GM18861 (cell line): Measurements from ENCODE around the gene IMMP2L.
"Not testable (repeated sequence)": the region's sequence is repeated elsewhere in the genome, so short reads cannot be mapped to it uniquely, and the experiment has no call there.

Experiments used
- ATAC-seq: cut with Tn5 transposase; IDR thresholded peaks from one replicate; pipeline ENCODE4 v1.9.1; 2021; ENCODE audit not compliant: unreplicated experiment

IMMP2L gene

DNA sequence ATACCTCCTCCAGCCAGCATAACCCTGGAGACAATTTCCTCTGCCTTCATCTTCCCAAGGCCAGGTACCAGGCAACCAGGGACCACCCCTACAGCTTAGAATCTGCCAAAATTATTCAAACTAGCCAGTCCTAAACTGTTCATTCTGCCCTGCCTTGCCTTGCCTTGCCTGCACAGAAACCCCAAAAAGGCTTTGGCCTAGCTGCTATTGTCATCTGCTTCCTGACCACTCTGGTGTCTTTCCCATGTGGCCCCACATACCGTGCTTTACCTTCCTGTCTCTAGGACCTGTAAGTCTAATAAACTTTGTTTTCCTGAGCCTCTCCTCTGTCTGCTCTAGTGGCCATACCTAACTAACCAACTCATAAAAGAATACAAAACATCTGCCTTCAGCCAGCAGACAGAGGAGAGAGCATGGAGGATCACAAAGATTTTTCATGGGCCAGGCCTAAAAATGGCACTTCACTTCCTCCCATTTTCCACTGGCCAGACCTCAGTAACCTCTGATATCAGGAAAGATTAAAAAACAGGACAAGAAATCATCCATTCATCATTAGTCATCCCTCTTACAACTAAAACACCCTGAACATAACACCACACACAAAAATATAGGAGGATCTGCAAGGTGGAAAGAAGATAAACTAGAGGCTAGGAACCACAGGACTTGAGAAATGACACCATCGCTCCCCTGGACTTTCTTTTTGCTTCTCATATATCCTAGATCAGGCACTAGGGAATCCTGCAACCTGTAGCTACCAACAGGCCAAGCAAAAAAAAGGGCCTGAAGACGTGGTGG, 51.5 kb downstream of the IMMP2L start:
- ATAC-seq: no peak

- ATAC-seq: no peak
Measured at GRCh38 chr7:111510062-111510461, 52.2 kb downstream of the IMMP2L start.

GRCh38 chr7:111509288-111509687, 53.0 kb downstream of the IMMP2L start:
- ATAC-seq: no peak

- ATAC-seq: peak; percentile 52
Measured at GRCh38 chr7:111508387-111508786, 53.9 kb downstream of the IMMP2L start.

GRCh38 chr7:111505422-111505821, 56.9 kb downstream of the IMMP2L start:
- ATAC-seq: not testable (repeated sequence)

DNA sequence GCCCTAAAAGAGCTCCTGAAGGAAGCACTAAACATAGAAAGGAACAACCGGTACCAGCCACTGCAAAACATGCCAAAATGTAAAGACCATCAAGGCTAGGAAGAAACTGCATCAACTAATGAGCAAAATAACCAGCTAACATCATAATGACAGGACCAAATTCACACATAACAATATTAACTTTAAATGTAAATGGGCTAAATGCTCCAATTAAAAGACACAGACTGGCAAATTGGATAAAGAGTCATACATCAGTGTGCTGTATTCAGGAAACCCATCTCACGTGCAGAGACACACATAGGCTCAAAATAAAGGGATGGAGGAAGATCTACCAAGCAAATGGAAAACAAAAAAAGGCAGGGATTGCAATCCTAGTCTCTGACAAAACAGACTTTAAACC, 60.5 kb downstream of the IMMP2L start:
- not testable (repeated sequence) for ATAC-seq

- ATAC-seq: no peak
Measured at GRCh38 chr7:111499027-111499426, 63.3 kb downstream of the IMMP2L start.

DNA sequence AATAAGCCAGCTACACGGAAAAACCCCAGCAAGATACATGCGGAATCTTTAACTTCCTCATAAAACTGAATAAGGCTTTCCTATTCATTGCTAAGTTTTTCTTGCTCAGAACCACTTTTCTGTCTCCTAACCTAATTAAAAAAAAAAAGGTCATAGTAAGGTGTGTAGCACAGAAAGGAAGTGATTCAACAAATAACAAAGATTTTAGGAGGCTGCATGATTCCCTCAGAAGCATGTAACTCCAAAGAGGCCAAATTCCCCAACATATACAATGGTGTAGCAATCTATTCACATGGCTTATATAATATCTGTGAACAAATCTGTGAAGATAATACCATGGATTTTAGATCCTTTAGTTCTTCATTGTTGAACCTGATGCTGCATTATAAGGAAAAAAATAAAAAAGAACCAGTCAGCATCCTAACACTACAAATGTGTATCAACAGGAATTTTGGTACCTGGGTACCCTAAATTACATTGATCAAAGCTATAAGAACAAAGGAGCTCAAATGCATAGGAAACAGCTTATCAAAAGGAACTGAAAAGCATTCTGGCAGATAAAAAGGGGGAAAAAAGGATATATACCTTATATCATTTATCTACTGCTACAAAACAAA, 63.8 kb downstream of the IMMP2L start:
- ATAC-seq: no peak

- no peak for ATAC-seq
Measured at GRCh38 chr7:111495173-111495810, 67.0 kb downstream of the IMMP2L start.

DNA sequence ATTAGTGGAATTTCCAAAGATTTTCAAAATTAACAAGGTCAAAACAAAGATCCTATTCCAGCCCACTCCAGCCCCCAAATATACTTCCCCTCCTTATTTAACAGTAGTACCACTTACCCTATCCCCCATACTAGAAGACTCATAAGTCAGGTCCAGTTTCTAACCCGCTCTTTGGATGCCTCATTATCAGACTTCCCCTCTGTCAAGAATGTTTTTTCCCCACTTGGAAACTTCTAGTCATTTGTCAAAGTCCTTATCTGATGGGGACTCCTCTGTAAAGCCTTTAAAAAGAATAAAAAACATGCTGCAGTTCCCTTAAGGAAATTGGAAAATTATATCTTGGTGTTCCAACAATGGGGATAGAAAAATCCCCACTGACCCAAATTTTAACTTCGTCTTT, 70.1 kb downstream of the IMMP2L start:
- no peak for ATAC-seq

- ATAC-seq: peak; percentile 78
Measured at GRCh38 chr7:111486472-111487142, 75.7 kb downstream of the IMMP2L start.

- no peak for ATAC-seq
Measured at GRCh38 chr7:111485701-111486380, 76.5 kb downstream of the IMMP2L start.

- no peak for ATAC-seq
Measured at GRCh38 chr7:111483078-111483477, 79.2 kb downstream of the IMMP2L start.

DNA sequence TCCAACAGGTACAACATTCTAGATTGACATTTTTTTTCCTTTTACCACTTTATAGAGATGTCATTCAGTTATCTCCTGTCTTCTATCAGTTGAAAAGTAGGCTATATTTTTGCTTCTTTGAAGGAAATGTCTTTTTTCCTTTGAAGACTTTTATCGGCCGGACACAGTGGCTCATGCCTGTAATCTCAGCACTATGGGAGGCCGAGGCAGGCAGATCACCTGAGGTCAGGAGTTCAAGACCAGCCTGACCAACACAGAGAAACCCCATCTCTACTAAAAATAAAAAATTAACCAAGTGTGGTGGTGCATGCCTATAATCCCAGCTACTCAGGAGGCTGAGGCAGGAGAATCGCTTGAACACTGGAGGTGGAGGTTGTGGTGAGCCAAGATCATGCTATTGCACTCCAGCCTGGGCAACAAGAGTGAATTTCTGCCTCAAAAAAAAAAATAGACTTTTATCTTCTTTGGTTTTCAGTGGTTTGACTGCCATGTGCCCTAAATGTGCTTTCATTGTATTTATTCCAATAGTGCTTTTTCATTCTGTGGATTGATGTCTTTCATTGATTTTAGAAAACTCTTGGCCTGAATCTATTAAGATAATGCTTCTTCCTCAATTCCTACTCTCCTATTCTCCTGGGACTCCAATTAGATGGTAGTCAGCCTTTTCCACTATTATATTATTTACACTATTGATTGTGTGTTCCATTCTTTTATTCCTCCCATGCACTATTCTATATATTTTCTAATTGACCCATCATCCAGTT, 84.6 kb downstream of the IMMP2L start:
- no peak for ATAC-seq

- no peak for ATAC-seq
Measured at GRCh38 chr7:111476586-111477293, 85.6 kb downstream of the IMMP2L start.

- ATAC-seq: no peak
Measured at GRCh38 chr7:111475959-111476358, 86.3 kb downstream of the IMMP2L start.

- no peak for ATAC-seq
Measured at GRCh38 chr7:111475419-111475748, 86.9 kb downstream of the IMMP2L start.

GRCh38 chr7:111474723-111475418, 87.4 kb downstream of the IMMP2L start:
- ATAC-seq: no peak
